ENCODE measurements around the gene PIGN. TPM values are rescaled to one million over a fixed set of nuclear protein-coding genes. Genes with fewer than 3 reads are reported as not detected.

PIGN gene
- polyA plus RNA-seq, 1 donor from 2014 or later, result 8.7 TPM

GRCh38 chr18:62061821-62062478 is 124.9 kb downstream of the PIGN start:
- Histone ChIP-seq H3K27me3 (ENCODE audit: insufficient read depth, low read depth, low read length) (no peaks in the 10 kb centered on the region), H3K9me2 (ENCODE audit: insufficient read depth, low read length) (no peaks in the 10 kb centered on the region), H3K4me2 (ENCODE audit: low read length) (no peak overlapping the region), H3K36me3 (ENCODE audit: insufficient read depth, low read length) (no peaks in the 10 kb centered on the region), H3K79me2 (replicated peaks; ENCODE audit: insufficient read depth, low read length) (no peaks in the 10 kb centered on the region), H3F3A (ENCODE audit: insufficient read depth, low read length, poor library complexity, severe bottlenecking) (no peaks in the 10 kb centered on the region), H3K9ac (ENCODE audit: low read length) (no peak overlapping the region), H4K20me1 (ENCODE audit: insufficient read depth) (no peaks in the 10 kb centered on the region), H3K27ac (ENCODE audit: low read length) (no peak overlapping the region), H3K9me3 (ENCODE audit: low read length) (no peaks in the 10 kb centered on the region), H3K4me3 (ENCODE audit: low read length) (no peak overlapping the region), H2AFZ (ENCODE audit: low read depth, low read length) (no peak overlapping the region)
- no peak for TF ChIP-seq SMC3 (conservative IDR thresholded peaks at IDR 0.05; ENCODE audit: poor library complexity)
- TF ChIP-seq REST (IDR thresholded peaks at IDR 0.05; ENCODE audit: borderline replicate concordance), result no peak
- no peak for TF ChIP-seq RAD21 (conservative IDR thresholded peaks at IDR 0.05)
- TF ChIP-seq MXI1 (conservative IDR thresholded peaks at IDR 0.05; ENCODE audit: poor library complexity, severe bottlenecking), result no peak
- no peak for TF ChIP-seq EP300 (conservative IDR thresholded peaks at IDR 0.05; ENCODE audit: poor library complexity, severe bottlenecking)

GRCh38 chr18:62060820-62061219 is 126.0 kb downstream of the PIGN start:
- no peaks in the 10 kb centered on the region for H3K9me3 ChIP-seq (ENCODE audit: low read length)
- H2AFZ ChIP-seq (ENCODE audit: low read depth, low read length), result no peak overlapping the region
- H4K20me1 ChIP-seq (ENCODE audit: insufficient read depth), result no peaks in the 10 kb centered on the region
- no peaks in the 10 kb centered on the region for H3K79me2 ChIP-seq (replicated peaks; ENCODE audit: insufficient read depth, low read length)
- TF ChIP-seq EP300 (conservative IDR thresholded peaks at IDR 0.05; ENCODE audit: poor library complexity, severe bottlenecking) (no peak), POLR2AphosphoS5 (IDR thresholded peaks at IDR 0.05) (no peak), CTCF (IDR thresholded peaks at IDR 0.05; ENCODE audit: poor library complexity, severe bottlenecking) (no peak), REST (IDR thresholded peaks at IDR 0.05; ENCODE audit: borderline replicate concordance) (no peak), SMC3 (conservative IDR thresholded peaks at IDR 0.05; ENCODE audit: poor library complexity) (no peak), MXI1 (conservative IDR thresholded peaks at IDR 0.05; ENCODE audit: poor library complexity, severe bottlenecking) (no peak), RAD21 (conservative IDR thresholded peaks at IDR 0.05) (no peak), EZH2 (IDR thresholded peaks at IDR 0.05; ENCODE audit: borderline replicate concordance, insufficient read depth, low read length, poor library complexity, severe bottlenecking) (no peak)
- H3K27me3 ChIP-seq (ENCODE audit: insufficient read depth, low read depth, low read length), result no peaks in the 10 kb centered on the region
- no peak overlapping the region for H3K4me2 ChIP-seq (ENCODE audit: low read length)
- H3K9me2 ChIP-seq (ENCODE audit: insufficient read depth, low read length), result no peaks in the 10 kb centered on the region
- no peaks in the 10 kb centered on the region for H3K36me3 ChIP-seq (ENCODE audit: insufficient read depth, low read length)
- no peak overlapping the region for H3K27ac ChIP-seq (ENCODE audit: low read length)
- no peak overlapping the region for H3K4me3 ChIP-seq (ENCODE audit: low read length)
- no peaks in the 10 kb centered on the region for H3F3A ChIP-seq (ENCODE audit: insufficient read depth, low read length, poor library complexity, severe bottlenecking)
- H3K9ac ChIP-seq (ENCODE audit: low read length), result no peak overlapping the region

Data from neural cell (in vitro differentiated cells).